SU-DHL-6 (cell line): ENCODE results near the gene MAPT.

Experiments used
- H2AFZ ChIP-seq: fragments of 200-600 bp; sonication (generic); 2 replicates; pipeline ENCODE4 v1.6.1; 2014; ENCODE audit warnings: low read depth, mild to moderate bottlenecking, moderate library complexity, mixed read lengths, antibody characterized with exemption, low read length; ENCODE audit not compliant: severe bottlenecking
- H3F3A ChIP-seq: fragments of 200-600 bp; shearing (Covaris generic); 2 replicates; pipeline ENCODE4 v1.6.0; 2016; ENCODE audit warnings: antibody characterized with exemption, mild to moderate bottlenecking; ENCODE audit not compliant: insufficient read depth
- H3K27ac ChIP-seq: fragments of 200-600 bp; sonication (generic); 2 replicates; pipeline ENCODE4 v1.5.1; 2016; ENCODE audit warnings: low read depth, mild to moderate bottlenecking, low read length, moderate library complexity, mixed read lengths
- H3K27me3 ChIP-seq: fragments of 200-600 bp; sonication (generic), shearing (Covaris generic); 2 replicates; pipeline ENCODE4 v1.6.0; 2014; ENCODE audit warnings: mild to moderate bottlenecking, low read length
- H3K36me3 ChIP-seq: fragments of 200-600 bp; sonication (generic); 2 replicates; pipeline ENCODE4 v1.6.1; 2014; ENCODE audit warnings: mild to moderate bottlenecking, low read length, mixed read lengths
- H3K4me2 ChIP-seq: fragments of 300-600, 200-600 bp; shearing (Covaris generic), sonication (generic); 2 replicates; pipeline ENCODE4 v1.6.0; 2014; ENCODE audit warnings: low read length, low read depth, mild to moderate bottlenecking; ENCODE audit not compliant: poor library complexity, severe bottlenecking
- H3K4me3 ChIP-seq: fragments of 200-600 bp; sonication (generic); 2 replicates; pipeline ENCODE4 v1.5.1; 2014; ENCODE audit warnings: antibody characterized with exemption, low read length, mild to moderate bottlenecking, mixed read lengths; ENCODE audit not compliant: insufficient read depth, poor library complexity, severe bottlenecking
- H3K79me2 ChIP-seq: fragments of 200-600 bp; sonication (generic); 2 replicates; pipeline ENCODE4 v1.6.1; 2014; ENCODE audit warnings: mild to moderate bottlenecking, low read length, moderate library complexity; ENCODE audit not compliant: insufficient read depth
- H3K9ac ChIP-seq: fragments of 200-600 bp; sonication (generic); 2 replicates; pipeline ENCODE4 v1.7.0; 2014; ENCODE audit warnings: mild to moderate bottlenecking, low read length
- H3K9me2 ChIP-seq: fragments of 200-600 bp; sonication (generic); replicated peaks from 2 replicates; pipeline ENCODE4 v1.6.1; 2014; ENCODE audit warnings: low read length; ENCODE audit not compliant: insufficient read depth
- H3K9me3 ChIP-seq: fragments of 200-600 bp; sonication (generic); 2 replicates; pipeline ENCODE4 v1.6.1; 2014; ENCODE audit warnings: low read length, mixed read lengths; ENCODE audit not compliant: insufficient read depth
- H4K20me1 ChIP-seq: fragments of 200-600 bp; sonication (generic); 2 replicates; pipeline ENCODE4 v1.6.1; 2014; ENCODE audit warnings: low read depth, mild to moderate bottlenecking, antibody characterized with exemption, low read length, moderate library complexity, mixed read lengths
- EZH2phosphoT487 ChIP-seq: fragments of 200-600 bp; sonication (generic), shearing (Covaris generic); conservative IDR thresholded peaks from 2 replicates; pipeline ENCODE4 v1.6.1; 2018; ENCODE audit warnings: mild to moderate bottlenecking, antibody characterized with exemption, low read length, moderate library complexity, mixed read lengths
- TF ChIP-seq, protein P1 (sequence below): fragments of 200-600 bp; sonication (generic); IDR thresholded peaks from one replicate; pipeline ENCODE4 v1.5.1; 2017; ENCODE audit warnings: antibody characterized with exemption, mild to moderate bottlenecking, low read length, moderate library complexity; ENCODE audit not compliant: insufficient read depth, poor library complexity, severe bottlenecking

The MAPT gene

DNA sequence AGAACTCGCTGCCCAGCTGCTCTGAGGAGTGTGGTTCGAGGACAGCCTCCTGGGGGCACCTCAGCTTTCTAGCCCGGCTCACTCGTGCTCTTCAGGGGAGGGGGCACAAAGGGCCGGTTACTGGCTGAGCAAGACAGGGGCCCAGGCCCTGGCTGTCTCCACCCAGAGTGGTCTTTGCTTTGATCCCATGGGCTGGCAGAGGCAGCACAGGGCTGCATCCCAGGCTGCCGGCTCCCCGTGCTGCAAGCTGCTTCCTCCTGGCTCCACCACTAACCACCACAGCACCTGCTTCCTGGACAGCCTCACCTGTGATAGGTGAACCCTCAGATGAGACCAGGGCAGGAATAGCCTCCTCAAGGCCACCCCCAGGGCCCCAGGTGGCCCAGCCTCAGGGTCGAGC is 42.9 kb upstream of the MAPT start:
- H3K9ac ChIP-seq: no peak overlapping the region
- TF ChIP-seq, protein P1, sequence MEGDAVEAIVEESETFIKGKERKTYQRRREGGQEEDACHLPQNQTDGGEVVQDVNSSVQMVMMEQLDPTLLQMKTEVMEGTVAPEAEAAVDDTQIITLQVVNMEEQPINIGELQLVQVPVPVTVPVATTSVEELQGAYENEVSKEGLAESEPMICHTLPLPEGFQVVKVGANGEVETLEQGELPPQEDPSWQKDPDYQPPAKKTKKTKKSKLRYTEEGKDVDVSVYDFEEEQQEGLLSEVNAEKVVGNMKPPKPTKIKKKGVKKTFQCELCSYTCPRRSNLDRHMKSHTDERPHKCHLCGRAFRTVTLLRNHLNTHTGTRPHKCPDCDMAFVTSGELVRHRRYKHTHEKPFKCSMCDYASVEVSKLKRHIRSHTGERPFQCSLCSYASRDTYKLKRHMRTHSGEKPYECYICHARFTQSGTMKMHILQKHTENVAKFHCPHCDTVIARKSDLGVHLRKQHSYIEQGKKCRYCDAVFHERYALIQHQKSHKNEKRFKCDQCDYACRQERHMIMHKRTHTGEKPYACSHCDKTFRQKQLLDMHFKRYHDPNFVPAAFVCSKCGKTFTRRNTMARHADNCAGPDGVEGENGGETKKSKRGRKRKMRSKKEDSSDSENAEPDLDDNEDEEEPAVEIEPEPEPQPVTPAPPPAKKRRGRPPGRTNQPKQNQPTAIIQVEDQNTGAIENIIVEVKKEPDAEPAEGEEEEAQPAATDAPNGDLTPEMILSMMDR: no peak
- no peak for TF ChIP-seq EZH2phosphoT487
- no peaks in the 10 kb centered on the region for H3F3A ChIP-seq
- H3K27ac ChIP-seq: no peak overlapping the region
- no peaks in the 10 kb centered on the region for H4K20me1 ChIP-seq
- no peak overlapping the region for H3K4me3 ChIP-seq
- H3K9me2 ChIP-seq: no peaks in the 10 kb centered on the region
- H2AFZ ChIP-seq: no peak overlapping the region
- no peaks in the 10 kb centered on the region for H3K79me2 ChIP-seq
- no peaks in the 10 kb centered on the region for H3K9me3 ChIP-seq
- H3K4me2 ChIP-seq: no peak overlapping the region
- no peaks in the 10 kb centered on the region for H3K27me3 ChIP-seq
- H3K36me3 ChIP-seq: no peaks in the 10 kb centered on the region

DNA sequence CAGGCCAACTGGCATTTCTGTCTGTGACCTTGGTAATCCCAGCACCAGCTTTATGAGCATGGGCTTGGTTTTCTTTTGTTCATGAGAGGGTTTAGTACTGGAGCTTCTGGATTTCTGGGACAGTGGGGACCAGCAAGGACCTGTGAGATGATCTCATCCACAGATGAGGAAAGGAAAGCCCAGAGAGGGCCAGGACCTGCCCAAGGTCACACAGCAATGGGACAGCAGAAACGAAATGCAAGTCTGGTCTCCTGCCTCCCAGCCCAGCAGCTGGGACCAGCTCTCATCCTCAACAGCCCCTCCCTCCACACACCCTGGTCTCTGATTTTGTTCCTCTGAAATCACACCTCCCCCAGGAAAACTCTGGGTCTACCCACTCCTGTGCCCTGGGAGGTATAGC is 42.5 kb upstream of the MAPT start:
- Histone ChIP-seq H3K79me2 (no peaks in the 10 kb centered on the region), H3F3A (no peaks in the 10 kb centered on the region), H4K20me1 (no peaks in the 10 kb centered on the region), H3K4me3 (no peak overlapping the region), H3K9me2 (no peaks in the 10 kb centered on the region), H3K27ac (no peak overlapping the region), H2AFZ (no peak overlapping the region), H3K4me2 (no peak overlapping the region), H3K27me3 (no peaks in the 10 kb centered on the region), H3K36me3 (no peaks in the 10 kb centered on the region), H3K9me3 (no peaks in the 10 kb centered on the region), H3K9ac (no peak overlapping the region)
- no peak for TF ChIP-seq EZH2phosphoT487
- TF ChIP-seq, protein P1: no peak

DNA sequence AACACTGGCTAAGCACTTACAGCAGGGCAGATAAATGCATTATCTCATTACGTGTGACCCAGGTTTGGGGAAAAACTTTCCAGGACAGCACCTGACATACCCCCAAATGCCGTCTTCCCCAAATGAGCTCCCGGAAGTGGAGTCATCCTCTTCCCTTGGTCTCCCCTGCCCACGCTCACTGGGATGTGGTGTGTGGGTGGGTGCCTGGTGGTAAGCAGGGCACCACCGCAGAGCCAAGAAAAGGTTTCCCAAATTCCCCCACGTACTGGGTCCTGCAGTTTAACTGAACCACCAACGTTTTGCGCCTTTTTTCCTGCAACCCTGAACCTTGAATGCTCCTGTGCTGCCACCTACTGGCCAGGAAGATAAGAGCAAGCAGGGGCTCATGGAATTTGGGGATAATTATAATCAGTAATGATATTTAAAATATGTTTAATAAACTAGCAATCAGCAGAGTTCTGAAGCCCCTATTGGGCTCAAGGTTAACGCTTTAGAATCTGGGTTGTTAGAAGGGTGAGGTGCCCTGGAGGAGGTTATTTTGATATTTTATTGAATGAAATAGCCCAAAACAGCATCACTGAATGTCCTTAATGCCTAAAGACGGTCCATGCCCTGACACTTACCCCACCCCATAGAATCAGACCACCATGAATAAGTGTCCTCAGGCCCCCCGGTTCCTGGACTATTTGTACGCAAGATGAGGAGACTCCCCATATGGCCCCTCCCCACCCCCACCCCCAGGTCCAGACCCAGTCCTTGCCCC is 41.6 kb upstream of the MAPT start:
- H3K79me2 ChIP-seq: no peaks in the 10 kb centered on the region
- H3K9me2 ChIP-seq: no peaks in the 10 kb centered on the region
- no peaks in the 10 kb centered on the region for H3F3A ChIP-seq
- H3K4me3 ChIP-seq: no peak overlapping the region
- no peaks in the 10 kb centered on the region for H3K9me3 ChIP-seq
- H3K36me3 ChIP-seq: no peaks in the 10 kb centered on the region
- TF ChIP-seq, protein P1: peak; percentile 93
- no peak for TF ChIP-seq EZH2phosphoT487
- no peaks in the 10 kb centered on the region for H3K27me3 ChIP-seq
- H3K9ac ChIP-seq: no peak overlapping the region
- no peak overlapping the region for H3K4me2 ChIP-seq
- no peaks in the 10 kb centered on the region for H4K20me1 ChIP-seq
- H3K27ac ChIP-seq: no peak overlapping the region
- no peak overlapping the region for H2AFZ ChIP-seq
